Right ventricle myocardium inferior (tissue), 1 donor: Measurements from ENCODE around the gene AFAP1L2. TPM values are rescaled to one million over a fixed set of nuclear protein-coding genes. Genes with fewer than 3 reads are reported as not detected.

Experiments used
- ATAC-seq: fragments of 200-7000 bp; cut with Tn5 transposase; one replicate; pipeline ENCODE4 v1.9.1; 2020; ENCODE audit warnings: mild to moderate bottlenecking, moderate library complexity
- DNase-seq: peaks from one replicate; pipeline ENCODE4 v3.0.0; 2021; ENCODE audit errors: missing footprints
- intact Hi-C: fragments of 100-400 bp; cut with DNase I; formaldehyde crosslinking; loops from one replicate; pipeline ENCODE4 v1.11.0; 2022
- total RNA-seq: library from RNA; stranded (reverse); fragmentation: NEBNext Ultra II Directional; extraction: Animal tissue kit (Norgen Biotek cat#: 25700); gene quantifications from one replicate; pipeline ENCODE4 v1.2.1, GENCODE V29; 2021
- donor health status: DM: no; HTN: yes; CAD: no; lungs with severe emphysema.

Gene AFAP1L2
- total RNA-seq, 1 donor from 2014 or later, result 5.7 TPM

DNA sequence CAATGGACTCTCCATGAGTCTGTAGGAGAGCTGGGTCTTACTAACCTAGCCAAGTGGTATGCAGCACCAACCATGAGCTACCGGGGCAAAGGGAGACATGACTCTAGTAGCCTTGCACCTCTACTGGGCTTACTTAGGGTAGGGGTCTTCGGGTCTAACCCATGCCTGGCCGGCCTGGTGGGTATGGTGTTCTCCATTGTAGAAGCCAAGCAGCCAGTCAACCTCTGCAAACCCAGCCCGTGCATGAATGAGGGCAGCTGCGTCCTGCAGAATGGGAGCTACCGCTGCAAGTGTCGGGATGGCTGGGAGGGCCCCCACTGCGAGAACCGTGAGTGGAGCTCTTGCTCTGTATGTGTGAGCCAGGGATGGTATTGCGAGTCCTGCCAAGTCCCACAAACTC is 114.3 kb downstream of the AFAP1L2 start:
- ATAC-seq, result no peak
- intact Hi-C loops, result no loop called here
- no peak for DNase-seq

DNA sequence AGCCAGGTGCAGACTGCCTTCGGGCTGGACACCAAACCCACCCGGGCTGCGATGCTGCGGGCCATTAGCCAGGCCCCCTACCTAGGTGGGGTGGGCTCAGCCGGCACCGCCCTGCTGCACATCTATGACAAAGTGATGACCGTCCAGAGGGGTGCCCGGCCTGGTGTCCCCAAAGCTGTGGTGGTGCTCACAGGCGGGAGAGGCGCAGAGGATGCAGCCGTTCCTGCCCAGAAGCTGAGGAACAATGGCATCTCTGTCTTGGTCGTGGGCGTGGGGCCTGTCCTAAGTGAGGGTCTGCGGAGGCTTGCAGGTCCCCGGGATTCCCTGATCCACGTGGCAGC is 115.2 kb downstream of the AFAP1L2 start:
- ATAC-seq (no peak), DNase-seq (no peak)
- intact Hi-C loops, result no loop called here

DNA sequence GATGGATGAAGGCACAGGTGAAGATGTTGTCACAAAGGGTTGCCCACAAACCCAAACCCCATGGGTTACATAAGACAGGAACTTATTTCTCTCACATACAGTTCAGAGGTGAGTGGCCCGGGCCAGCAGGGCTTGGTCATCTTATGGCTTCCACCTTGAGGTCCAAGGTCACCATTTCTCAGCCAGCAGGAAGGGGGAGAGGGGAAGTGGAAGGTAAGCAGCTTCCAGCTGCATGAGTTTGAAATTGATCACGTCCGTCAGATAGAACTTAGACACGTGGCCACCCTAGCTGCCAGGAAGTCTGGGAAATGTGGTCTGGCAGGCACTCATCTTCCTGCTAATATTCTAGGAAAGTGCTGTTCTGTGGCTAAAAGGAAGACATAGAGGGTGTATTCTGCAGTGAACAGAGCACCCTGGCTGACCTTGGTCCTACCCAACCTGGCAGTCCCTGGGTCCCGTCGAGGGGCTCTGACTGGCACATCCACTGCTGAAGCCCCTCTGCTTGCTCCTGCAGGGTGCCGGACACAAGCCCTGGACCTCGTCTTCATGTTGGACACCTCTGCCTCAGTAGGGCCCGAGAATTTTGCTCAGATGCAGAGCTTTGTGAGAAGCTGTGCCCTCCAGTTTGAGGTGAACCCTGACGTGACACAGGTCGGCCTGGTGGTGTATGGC is 115.7 kb downstream of the AFAP1L2 start:
- intact Hi-C loops, result no loop called here
- ATAC-seq, result no peak
- no peak for DNase-seq

DNA sequence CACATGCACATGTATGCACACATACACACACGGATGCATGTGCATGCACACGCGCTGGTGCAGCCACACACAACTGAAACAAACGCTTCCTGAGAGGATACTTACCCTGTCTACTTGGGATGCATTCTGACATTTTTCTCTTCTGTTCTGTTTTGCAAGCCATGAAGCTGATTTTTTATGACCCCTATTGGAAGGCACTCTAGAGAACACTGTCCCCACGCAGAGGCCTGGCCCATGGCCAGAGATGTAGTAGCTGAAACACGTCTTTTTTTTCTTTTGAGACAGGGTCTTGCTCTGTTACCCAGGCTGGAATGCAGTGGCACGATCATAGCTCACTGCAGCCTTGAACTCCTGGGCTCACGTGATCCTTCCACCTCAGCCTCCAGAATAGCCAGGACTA is 117.4 kb downstream of the AFAP1L2 start:
- ATAC-seq, result no peak

DNA sequence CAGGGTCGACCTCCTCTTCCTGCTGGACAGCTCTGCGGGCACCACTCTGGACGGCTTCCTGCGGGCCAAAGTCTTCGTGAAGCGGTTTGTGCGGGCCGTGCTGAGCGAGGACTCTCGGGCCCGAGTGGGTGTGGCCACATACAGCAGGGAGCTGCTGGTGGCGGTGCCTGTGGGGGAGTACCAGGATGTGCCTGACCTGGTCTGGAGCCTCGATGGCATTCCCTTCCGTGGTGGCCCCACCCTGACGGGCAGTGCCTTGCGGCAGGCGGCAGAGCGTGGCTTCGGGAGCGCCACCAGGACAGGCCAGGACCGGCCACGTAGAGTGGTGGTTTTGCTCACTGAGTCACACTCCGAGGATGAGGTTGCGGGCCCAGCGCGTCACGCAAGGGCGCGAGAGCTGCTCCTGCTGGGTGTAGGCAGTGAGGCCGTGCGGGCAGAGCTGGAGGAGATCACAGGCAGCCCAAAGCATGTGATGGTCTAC is 118.3 kb downstream of the AFAP1L2 start:
- intact Hi-C loops, result no loop called here

More for the DNA sequence above, 117.4 kb downstream of the AFAP1L2 start:
- no peak for DNase-seq
- intact Hi-C loops, result no loop called here

DNA sequence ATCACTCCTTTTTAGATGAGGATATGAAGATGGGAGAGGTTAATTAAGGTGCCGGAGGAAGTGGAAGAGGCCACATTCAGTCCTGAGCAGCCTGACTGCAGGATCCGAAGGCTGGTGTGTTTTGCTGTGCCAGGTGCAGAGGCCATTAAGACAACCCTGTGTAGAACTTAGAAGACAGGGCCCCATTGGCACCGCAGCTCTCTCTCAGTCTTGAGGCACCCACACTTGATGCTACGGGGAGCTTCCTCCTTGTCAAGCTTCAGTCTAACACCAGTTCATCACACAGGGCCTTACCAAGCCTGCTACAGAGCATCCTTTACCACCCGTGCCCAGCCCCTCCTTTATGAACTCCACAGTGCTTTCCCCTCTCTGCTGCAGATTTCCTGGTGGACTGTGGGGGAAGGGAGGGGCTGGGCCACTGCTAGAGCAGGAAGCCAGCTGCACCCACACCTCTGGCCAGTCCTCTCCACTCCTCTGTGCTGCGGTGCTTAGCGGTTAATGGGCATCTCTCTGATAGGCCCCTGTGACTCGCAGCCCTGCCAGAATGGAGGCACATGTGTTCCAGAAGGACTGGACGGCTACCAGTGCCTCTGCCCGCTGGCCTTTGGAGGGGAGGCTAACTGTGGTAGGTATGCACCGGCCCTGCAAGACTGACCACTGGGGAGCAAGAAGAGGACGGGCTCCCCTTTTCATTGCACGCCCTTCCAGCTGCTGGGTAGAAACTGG is 119.8 kb downstream of the AFAP1L2 start:
- ATAC-seq, result no peak
- intact Hi-C loops, result no loop called here
- DNase-seq, result no peak

More for the DNA sequence above, 118.3 kb downstream of the AFAP1L2 start:
- ATAC-seq (no peak), DNase-seq (no peak)

DNA sequence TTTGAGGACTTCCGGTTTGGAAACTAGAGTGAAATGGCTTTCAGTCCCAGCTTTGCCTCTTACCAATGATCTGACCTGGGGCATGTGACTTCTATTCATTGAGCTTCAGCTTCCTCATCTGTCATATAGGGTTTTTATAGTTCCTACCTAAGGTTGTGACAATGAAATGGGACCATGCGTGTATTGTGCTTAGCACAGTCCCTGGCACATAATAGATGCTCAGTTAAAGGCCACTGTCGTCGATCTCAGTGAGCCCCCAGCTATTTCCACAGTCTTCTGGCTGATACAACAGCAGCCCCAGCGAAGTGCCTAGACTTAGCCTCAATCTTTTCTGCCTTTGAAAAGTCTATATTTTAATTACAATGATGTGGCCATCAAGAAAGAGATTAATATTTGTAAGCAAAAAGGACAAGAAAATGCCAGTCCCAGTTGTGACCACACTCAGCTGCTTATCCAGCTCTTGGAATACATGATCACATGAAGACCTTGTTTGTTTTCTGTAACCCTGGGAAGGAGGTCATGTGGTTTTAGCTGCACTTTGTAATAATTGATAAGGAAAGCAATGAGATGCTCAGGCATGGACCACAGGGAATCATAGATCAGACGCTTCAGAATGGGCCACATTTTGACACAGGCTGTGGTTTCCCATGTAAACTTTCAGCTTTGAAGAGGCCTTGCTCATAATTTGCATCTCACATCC is 120.6 kb downstream of the AFAP1L2 start:
- ATAC-seq (no peak), DNase-seq (no peak)
- intact Hi-C loops, result no loop called here

DNA sequence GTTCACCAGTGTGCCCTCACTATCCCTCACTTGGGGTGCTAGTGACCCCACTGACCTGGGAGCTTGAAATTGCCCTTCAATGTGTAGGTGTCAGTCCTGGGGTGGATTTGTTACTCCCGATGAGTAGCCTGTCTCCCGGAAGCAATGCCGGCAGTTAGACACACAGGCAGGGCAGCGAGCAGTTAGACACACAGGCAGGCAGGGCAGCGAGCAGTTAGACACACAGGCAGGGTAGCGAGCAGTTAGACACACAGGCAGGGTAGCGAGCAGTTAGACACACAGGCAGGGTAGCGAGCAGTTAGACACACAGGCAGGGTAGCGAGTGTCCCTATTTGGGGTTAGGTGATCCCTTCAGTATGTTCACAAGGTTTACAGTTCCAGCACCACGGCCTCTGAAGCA is 121.2 kb downstream of the AFAP1L2 start:
- intact Hi-C loops, result no loop called here
- DNase-seq, result no peak
- ATAC-seq, result no peak

DNA sequence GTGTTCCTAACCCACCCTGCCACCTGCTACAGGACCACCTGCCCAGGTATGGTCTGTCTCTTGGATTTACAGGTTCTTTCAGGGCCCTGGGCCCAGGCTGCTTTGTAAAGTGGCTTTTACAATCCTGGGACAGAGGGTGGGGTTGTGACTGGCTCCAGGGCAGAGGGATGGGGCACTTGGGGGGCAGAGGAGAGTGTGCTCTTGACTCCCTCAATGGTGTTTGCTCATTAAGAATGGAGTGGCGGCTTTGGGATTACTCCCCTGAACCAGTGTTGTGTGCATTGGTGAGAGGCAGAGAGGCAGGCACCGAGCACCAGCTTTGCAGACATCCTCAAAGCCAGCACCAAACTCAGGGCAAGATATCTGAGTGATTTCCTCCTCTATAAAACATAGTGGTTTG is 121.8 kb downstream of the AFAP1L2 start:
- DNase-seq (no peak), ATAC-seq (no peak)
- intact Hi-C loops, result no loop called here

DNA sequence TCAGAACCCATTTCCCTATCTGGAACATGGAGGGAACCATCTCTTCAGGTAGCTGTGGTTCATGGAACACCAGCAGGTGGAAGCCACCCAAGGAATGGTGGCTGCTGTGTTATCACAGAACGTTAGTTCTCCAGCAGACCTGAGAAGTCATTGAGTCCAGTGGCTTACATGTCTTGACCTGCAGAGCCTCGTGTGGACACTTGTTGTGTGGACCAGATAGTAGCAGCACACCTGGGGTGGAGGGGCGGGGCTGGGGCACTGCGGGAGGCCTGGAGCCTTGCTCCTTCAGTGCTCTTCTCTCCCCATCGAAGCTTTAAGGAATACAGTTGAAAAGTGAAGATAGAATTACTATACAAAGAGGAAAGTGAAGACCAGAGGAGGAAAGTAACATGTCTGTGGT is 122.8 kb downstream of the AFAP1L2 start:
- DNase-seq (no peak), ATAC-seq (no peak)
- intact Hi-C loops, result no loop called here

DNA sequence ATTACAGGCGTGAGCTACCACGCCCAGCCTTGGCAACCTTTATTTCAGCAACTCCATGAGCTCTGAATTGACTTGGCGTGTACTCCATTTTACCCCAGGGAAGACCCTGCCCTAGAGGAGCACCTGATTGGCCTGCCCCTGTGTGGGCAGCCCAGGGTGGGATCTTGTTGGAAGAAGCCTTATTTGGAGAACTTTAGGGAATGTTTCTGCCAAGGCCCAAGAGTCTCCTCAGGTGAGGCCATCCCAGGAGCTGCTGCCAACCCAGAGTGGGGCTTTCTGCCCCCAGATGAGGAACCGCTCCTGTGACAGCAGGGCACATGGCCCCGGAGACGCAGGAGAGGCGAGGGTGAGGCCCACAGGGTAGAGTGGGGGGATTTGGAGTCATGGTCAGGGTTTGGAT is 123.3 kb downstream of the AFAP1L2 start:
- intact Hi-C loops, result no loop called here
- DNase-seq (no peak), ATAC-seq (no peak)

DNA sequence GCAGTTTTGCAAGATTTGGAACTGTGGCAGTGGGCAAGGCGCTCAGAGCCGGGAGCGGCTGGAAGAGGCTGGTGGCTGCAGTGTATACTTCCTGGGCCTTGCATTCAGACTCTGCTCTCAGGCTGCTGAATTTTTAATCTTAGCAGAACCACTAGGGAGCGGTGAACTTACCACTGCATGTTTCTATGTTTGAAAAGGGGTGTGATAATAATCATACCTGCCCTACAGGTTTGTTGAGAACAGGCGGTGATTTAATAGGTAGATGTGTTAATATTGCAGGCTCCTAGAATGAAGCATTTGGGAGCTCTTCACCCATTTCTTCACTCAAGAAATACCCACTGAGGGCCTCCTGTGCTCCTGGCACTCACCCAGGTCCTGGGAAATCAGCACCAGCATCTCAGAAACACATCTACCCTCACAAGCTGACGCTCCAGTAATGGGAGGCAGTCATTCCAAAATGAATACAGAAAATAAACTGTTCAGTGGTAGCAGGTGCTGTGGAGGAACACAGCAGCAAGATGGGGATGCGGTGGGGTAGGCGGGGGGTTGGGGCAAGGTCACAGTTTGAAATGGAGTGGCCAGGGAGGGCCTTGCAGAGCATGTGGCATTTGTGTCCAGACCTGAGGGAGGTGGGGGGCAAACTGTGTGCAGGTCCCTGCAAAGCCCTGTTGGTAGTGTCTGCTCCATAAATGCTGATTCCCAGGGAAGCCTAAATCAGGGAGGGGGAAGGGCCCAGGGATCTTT is 124.2 kb downstream of the AFAP1L2 start:
- intact Hi-C loops, result no loop called here
- ATAC-seq, result no peak
- DNase-seq, result no peak

DNA sequence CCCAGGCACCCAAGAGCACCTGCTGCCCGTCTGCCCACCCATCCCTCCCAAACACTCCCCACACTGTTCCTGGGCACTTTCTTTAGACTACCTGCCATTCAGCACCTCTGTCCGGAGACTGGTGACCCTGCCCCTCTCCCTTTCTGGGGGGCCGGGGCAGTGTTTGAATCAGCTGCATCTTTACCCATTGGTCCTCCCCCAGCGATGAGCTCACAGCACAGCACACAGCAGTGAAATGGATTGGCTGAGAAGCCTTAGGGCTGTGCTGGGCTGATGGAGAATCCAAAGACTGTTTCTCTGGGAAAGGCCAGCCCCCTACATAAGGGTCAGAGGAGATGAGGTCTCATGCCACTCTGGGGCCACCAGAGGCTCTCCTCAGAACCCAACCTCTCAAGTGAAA is 125.0 kb downstream of the AFAP1L2 start:
- ATAC-seq (no peak), DNase-seq (no peak)
- intact Hi-C loops, result no loop called here

DNA sequence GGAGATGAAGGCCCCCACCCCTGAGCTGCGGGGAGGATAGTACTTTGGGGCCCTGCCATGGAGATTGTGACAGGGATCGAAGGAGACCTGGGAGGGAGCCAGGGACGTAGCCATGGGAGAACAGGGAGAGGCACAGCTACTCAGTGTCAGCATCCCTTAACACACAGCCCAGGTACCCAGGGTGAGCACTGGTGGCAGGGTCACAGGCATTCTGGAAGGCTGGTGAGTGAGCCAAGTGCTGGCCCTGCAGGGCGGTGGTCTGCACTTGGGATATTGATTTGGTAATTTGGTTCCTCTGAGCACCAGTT is 125.5 kb downstream of the AFAP1L2 start:
- ATAC-seq (no peak), DNase-seq (no peak)
- intact Hi-C loops, result no loop called here

DNA sequence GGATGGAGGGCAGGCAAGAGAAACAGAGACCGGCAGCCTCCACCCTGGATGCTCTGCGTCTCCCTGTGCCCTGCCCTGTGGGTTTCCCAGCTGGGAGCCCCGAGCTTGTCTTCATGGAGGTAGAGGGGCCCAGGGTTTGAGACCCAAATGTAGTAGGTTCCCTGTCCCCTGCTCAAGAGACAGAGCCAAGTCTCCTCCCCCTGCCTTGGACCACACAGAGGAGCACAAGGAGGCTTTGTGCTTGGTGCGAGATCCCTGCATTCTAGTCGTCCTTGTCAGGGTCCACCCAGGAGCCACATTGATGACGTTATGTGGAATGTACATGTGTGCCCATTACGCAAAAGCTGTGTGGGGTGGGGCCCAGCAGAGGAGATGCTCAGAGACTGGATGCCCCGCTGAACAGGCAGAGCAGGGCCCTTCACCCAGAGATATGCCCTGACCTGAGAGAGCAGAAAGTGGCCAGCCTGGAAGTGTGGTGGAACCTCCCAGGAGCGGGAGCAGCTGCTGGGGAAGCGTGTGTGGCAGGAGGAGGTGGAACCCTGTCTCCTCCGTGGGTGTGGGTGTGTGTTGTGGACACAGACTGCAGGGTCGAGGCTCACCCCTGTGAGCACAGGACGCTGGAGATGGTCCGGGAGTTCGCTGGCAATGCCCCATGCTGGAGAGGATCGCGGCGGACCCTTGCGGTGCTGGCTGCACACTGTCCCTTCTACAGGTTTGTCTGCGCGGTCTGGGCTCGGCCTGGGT is 126.0 kb downstream of the AFAP1L2 start:
- intact Hi-C loops, result no loop called here
- DNase-seq, result no peak
- no peak for ATAC-seq

DNA sequence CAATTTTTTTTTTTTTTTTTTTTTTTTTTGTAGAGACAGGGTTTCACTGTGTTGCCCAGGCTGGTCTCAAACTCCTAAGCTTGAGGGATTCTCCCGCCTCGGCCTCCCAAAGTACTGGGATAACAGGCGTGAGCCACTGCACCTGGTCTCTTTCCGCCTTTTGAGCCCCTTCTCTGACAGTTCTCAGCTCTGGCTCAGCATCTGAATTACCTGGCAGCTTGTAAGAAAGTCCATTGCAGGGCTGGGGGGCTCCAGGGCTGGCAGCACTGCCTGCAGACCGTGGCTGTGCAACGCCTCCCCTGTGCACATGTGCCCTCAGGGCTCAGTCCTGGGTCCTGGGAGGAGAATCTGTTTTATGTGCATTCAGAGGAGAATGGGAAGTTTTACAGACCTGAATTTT is 127.6 kb downstream of the AFAP1L2 start:
- no peak for DNase-seq
- no peak for ATAC-seq
- intact Hi-C loops, result no loop called here

DNA sequence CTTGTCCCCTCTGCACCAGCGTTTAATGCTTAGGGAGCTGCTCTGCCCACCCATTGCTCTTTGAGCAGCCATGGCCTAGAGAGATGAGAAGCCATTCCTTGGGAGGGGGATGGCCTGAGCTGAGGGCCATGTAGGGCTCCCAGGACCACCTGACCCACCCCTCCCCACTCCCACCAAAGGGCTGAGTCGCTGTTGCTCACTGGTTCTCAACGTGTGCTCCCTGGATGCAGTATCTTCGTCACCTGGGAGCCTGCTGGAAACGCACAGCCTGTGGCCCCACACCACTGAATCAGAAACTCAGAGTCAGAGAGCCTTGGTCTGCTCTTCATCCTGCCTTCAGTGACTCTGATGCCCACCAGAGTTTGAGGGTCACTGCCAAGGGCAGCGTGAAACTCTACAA is 128.2 kb downstream of the AFAP1L2 start:
- no peak for ATAC-seq
- DNase-seq, result no peak
- intact Hi-C loops, result no loop called here

DNA sequence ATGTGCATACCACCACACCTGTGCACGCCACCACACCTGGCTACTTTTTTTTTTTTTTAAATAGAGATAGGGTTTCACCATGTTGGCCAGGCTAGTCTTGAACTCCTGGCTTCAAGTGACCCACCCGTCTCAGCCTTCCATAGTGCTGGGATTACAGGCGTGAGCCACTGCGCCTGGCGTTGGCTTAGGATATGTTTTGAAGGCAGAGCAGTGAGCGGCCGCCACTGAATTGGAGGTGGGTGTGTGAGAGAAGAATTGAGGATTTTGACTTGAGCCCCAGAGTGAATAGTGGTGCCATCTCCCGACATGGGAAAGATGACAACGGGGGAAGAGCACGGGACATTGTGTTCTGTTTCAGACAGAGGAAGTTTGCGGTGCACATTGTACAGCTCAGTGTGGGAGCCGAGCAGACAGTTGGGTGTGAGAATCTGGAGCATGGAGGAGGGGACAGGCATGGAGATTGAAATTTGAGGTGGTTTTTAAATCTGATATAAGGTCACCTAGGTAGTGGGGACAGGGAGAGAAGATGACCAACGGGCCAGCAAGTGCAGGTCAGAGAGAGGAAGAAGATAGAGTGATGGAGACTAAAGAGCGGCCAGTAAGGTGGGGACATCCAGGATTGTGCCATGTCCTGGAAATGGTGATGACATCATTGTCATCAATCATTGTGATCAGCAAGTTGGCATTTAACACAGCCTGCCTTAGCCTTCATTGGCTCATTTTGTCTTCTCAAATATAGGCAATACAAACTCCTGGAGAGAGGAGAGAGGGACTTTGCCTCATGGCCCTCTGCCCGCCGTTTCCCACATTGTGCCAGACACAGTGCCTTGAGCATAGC is 129.5 kb downstream of the AFAP1L2 start:
- intact Hi-C loops, result loop anchor here (5.0 kb wide), 1 partner anchor 52 kb away; no protein-coding TSS in a partner anchor
- DNase-seq, result no peak
- no peak for ATAC-seq
